ENCODE data around the gene TMC2. TPM values are rescaled to one million over a fixed set of nuclear protein-coding genes. Genes with fewer than 3 reads are reported as not detected.

TMC2 gene
- polyA plus RNA-seq, 4 donors, result 0.14 to 0.43 (median 0.23) TPM

DNA sequence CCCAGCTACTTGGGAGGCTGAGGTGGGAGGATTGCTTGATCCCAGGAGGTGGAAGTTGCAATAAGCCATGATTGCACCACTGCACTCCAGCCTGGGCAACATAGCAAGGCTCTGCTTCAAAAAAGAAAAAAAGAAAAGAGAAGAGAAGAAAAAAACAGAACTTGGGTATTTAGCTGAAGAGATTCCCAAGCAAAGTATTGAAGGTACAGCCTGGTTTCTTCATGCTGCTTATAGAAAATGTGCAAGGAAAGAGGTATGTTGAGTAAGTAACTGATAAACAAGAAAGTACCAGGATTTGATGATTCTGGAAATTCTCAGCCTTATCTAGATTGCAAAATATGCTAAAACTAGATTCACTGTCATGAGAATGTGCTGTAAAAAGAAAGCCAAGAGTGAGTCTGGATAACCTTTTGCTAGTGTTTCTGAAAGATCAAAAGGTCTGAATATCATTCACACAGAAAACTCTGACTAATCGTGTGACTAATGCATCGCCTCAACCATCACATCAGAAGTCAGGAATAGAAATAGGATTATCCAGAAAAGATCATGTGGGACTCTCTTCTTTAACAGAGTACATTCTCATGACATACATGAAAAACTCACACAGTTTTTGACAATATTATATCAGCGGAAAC, 83.7 kb downstream of the TMC2 start:
- no peak for DNase-seq (ENCODE audit: low read depth in 4 of 4, low spot score in 2 of 4)

- DNase-seq (ENCODE audit: low read depth in 4 of 4, low spot score in 2 of 4), result no peak
Measured at GRCh38 chr20:2624190-2624589, 87.8 kb downstream of the TMC2 start.

GRCh38 chr20:2625062-2625461, 88.7 kb downstream of the TMC2 start:
- DNase-seq (ENCODE audit: low read depth in 4 of 4, low spot score in 2 of 4), result no peak

DNA sequence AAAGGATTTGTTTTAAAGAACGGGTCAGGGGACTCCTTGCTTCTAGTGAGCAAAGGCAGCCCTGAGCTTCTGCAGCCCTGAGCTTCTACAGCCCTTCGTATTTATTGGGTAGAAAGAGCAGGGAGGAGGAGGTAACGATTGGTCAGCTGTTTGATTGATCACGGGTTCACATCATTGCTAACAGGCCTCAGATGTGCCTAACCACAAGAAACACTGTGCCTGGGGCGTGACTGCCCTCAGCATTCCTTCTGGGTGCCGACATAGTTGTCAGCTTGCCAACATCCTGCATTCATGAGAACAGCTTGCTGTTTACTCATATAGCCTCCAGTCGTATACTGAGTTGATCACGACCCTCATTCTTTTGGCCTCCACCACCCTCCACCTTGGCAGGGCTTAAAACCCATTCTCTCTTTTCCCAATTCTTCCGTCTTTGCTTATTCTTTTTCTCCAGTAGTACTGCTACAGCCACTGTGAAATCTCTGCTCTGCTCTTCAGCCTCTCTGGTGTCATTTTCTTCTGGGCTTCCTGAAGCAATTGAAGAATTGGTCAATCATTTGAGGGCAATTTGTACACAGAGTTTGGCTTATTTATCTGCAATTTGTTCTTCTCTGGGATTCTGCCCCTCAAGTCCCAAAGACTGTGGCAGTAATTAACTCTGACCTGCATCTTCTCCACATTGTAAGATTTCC, 90.6 kb downstream of the TMC2 start:
- DNase-seq (ENCODE audit: low read depth in 4 of 4, low spot score in 2 of 4), result no peak

DNA sequence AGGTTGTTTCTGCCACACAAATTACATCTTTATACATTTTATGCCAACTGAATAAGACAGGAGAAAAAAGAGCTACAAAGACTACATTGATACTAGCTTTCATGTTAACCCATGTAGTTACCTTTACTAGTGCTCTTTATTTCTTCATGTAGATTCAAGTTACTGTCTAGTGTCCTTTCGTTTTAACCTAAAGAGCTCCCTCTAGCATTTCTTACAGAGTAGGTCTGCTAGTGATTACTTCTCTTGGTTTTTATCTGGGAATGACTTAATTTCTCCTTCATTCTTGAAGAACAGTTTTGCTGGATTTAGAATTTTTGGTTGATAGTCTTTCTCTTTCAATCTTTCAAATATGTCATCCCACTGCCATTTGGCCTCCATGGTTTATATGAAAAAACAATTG, 94.9 kb downstream of the TMC2 start:
- no peak for DNase-seq (ENCODE audit: low read depth in 4 of 4, low spot score in 2 of 4)

DNA sequence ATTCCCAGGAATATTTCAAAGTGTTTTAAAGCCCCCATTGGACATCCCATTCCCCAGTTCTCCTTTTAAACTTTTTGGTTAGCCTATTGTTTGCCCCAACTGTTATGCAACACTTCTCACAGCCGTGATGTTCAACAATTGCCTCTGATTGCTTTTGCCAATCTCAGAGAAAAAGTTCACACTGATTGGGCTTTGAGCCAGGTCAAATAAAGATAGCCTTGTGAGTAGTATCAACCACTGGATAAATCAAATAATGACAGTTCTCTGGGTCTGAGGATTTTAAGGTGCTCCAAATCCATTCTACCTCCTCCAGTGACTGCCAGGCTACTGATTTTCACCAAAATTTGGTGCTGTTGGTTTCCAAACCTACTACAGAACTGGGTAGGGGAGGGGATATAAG, 97.0 kb downstream of the TMC2 start:
- DNase-seq (ENCODE audit: low read depth in 4 of 4, low spot score in 2 of 4), result no peak

DNA sequence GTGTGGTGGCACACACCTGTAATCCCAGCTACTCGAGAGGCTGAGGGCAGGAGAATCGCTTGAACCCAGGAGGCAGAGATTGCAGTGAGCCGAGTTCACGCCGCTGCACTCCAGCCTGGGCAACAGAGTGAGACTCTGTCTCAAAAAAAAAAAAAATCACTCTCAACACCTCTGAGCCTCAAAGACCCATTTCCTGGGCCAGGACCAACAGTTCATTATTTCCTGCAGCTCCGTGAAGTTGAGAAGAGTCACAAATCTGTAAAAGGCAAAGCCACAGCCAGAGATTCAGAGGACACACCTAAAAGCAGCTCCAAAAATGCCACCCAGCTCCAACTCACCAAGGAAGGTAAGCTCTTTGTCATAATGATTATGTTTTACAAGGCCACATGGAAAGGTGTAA, 100.9 kb downstream of the TMC2 start:
- DNase-seq (ENCODE audit: low read depth in 4 of 4, low spot score in 2 of 4), result no peak

- DNase-seq (ENCODE audit: low read depth in 4 of 4, low spot score in 2 of 4), result no peak
Measured at GRCh38 chr20:2640260-2640659, 103.9 kb downstream of the TMC2 start.

DNA sequence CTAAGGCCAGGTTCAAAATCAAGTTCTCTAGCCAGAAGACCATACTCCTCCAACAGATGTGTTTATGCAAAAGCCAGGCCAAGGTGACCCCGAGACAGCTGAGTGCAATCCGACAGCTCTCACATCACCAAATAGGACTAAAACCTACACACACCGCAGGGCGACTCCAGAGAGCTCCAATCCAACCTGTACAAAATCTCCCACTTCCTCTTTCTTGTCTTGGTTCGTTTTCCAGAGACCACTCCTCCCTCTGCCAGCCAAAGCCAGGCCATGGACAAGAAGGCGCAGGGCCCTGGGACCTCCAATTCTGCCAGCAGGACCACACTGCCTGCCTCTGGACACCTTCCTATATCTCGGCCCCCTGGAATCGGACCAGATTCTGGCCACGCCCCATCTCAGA, 104.5 kb downstream of the TMC2 start:
- DNase-seq (ENCODE audit: low read depth in 4 of 4, low spot score in 2 of 4), result no peak

GRCh38 chr20:2643708-2644107, 107.3 kb downstream of the TMC2 start:
- DNase-seq (ENCODE audit: low read depth in 4 of 4, low spot score in 2 of 4), result no peak

DNA sequence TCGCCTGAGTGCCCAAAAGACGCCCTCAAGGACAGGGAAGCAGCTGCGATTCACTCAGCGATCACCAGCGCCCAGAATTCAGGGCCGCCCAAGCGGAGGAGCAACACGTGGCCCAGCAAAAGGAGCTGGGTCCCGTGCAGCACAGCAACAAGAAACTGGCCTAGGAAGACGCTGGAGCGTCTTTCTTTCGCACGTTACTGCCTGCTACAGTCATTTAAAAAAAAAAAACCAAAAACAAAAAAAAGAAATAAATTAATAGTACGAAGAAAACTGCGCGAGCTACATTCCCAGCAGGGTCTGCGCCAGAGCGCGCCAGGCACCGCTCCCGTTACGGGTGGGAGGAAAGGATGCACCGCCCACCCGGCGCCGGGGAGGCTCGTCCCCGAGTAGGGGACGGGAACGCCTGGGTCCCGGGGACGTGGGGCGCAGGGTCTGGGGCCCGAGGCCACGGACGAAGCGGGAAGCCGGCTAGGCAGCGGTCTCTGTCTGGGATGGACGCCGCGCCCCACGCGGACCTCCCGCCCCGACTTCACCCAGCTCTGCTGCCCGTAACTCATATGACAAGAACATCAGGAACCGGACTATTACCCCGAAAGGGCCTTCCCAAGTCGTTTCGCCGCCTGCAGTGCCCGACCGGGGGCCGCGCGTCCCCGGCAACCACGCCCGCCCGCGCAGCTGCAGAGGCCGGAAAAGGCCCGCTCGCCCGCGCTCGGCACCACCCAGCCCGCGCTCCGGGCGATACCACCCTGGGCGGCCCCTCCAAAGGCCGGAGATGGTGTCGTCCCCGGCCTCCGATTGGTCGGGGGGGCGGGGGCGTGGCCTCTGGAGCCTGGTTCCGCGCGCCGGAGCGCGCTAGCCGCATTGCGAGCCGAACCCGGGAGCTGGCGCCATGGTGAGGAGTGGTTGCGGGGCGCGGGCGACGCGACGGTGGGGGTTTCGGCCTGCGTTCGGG, 115.7 kb downstream of the TMC2 start, which contains the start of gene NOP56:
Gene NOP56 (plus strand): TSS at position 861 of the 952 bp plus-strand sequence. CDS start 29 bp downstream, at position 890.
- DNase-seq (ENCODE audit: low read depth in 4 of 4, low spot score in 2 of 4), result peak; percentile 81 to 87 (median 85)

- DNase-seq (ENCODE audit: low read depth in 4 of 4, low spot score in 2 of 4), result peak in 2 of 4 donors; percentile 23 to 29
Measured at GRCh38 chr20:2652724-2653555, 116.6 kb downstream of the TMC2 start.

DNA sequence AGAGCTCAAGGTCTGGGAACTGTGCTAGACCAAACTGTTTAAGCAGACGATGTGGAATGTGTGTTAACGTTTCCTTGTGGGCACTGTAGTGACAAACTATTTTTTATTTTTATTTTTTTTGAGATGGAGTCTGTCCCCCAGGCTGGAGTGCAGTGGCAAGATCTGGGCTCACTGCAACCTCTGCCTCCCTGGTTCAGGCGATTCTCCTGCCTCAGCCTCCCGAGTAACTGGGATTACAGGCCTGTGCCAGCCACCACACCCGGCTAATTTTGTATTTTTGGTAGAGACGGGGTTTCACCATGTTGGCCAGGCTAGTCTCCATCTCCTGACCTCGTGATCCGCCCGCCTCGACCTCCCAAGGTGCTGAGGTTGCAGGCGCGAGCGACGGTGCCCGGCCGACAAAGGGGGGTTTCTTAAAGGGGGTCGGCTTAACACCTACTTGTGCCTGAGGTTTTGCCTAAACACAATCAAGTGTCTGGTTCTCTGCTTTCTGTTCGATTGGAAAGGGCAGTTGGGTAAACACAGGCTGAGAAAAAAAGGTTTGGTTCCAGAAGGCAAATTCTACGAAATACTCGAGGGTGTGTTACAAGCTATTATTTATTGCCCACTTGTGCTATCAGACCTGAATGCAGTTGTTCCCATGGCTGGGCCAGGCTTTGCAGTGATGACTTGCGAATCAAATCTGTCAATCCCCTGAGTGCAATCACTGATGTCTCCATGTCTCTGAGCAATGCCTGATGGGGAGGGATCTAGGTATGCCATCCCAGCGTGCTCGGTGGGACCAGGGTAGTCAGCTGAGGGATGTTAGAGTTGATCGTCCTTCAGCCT, 117.4 kb downstream of the TMC2 start:
- no peak for DNase-seq (ENCODE audit: low read depth in 4 of 4, low spot score in 2 of 4)

DNA sequence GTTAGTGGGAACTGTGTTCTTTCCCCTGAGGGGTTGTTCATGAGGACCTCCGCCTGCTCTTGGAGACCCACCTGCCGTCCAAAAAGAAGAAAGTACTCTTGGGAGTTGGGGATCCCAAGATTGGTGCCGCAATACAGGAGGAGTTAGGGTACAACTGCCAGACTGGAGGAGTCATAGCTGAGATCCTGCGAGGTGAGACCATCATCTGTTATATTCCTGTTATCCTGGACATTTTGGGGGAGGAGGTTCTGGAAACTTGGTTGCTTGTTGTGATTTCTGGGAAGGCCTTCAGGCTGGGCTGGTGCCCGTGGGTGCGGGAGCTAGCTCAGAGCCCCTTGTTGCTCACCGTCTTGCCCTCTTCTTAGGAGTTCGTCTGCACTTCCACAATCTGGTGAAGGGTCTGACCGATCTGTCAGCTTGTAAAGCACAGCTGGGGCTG, 118.0 kb downstream of the TMC2 start:
- DNase-seq (ENCODE audit: low read depth in 4 of 4, low spot score in 2 of 4), result no peak

GRCh38 chr20:2654831-2655230, 118.5 kb downstream of the TMC2 start:
- DNase-seq (ENCODE audit: low read depth in 4 of 4, low spot score in 2 of 4), result no peak

DNA sequence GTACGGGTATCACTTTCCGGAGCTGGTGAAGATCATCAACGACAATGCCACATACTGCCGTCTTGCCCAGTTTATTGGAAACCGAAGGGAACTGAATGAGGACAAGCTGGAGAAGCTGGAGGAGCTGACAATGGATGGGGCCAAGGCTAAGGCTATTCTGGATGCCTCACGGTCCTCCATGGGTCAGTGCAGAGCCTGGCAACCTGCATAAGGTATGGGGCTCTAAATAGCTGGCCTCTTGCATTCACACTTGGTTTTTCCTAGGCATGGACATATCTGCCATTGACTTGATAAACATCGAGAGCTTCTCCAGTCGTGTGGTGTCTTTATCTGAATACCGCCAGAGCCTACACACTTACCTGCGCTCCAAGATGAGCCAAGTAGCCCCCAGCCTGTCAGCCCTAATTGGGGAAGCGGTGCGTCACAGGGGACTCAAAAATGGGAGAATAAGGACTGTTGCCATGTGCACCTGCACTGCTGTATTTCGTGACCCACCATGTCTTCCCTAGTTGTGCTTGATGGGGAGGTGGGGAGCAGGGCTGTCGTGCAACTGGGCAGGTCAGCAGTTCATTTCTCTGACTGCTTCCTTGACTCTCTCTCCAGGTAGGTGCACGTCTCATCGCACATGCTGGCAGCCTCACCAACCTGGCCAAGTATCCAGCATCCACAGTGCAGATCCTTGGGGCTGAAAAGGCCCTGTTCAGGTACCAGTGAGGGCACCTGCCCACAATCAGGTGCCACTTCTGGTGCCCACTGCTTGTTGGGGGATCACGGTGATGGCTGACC, 119.2 kb downstream of the TMC2 start:
- DNase-seq (ENCODE audit: low read depth in 4 of 4, low spot score in 2 of 4), result no peak

DNA sequence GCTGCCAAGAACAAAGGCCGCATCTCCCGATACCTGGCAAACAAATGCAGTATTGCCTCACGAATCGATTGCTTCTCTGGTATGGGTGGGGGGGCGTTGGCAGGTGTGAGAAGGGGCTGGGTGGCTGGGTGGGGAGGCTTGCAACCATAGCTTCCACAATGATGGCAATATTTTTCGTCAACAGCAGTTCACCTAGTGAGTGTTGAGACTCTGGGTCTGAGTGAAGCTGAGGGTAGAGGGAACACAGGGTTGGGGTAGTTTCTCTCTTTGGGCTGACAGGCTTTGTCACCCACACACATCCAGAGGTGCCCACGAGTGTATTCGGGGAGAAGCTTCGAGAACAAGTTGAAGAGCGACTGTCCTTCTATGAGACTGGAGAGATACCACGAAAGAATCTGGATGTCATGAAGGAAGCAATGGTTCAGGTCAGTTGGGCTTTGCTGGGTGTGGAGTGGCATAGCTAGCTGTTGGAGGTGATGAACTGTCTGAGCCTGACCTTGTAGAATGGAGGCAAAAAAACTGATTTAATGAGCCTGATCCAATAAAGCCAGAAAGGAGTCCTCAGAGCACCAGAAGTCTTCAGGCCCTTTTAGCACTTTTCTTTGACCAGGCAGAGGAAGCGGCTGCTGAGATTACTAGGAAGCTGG, 120.2 kb downstream of the TMC2 start:
- DNase-seq (ENCODE audit: low read depth in 4 of 4, low spot score in 2 of 4), result no peak

DNA sequence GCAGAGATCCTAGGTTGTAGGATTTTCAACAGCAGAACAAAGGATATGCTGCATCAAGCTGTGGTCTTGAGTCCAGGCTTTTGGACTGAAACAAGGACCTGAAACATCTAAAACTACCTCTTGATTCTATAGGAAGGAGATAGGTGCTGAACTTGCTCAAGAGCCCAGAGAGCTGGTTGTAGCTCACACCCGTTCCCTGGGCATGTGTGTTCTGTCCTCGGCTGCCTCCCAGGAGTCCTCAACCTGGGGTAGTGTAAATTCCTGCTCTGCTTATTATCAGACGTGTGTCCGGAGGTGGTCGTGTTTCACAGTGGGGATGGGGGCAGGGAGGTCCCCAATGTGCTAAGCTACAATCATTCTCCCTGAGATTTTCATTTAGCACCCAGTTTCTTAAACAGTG, 120.9 kb downstream of the TMC2 start:
- DNase-seq (ENCODE audit: low read depth in 4 of 4, low spot score in 2 of 4), result no peak

All from left renal cortex interstitium (tissue), 4 donors.